ENCODE results near the gene LRRTM4. TPM values are rescaled to one million over a fixed set of nuclear protein-coding genes. Genes with fewer than 3 reads are reported as not detected.
"Not testable (repeated sequence)": the region's sequence is repeated elsewhere in the genome, so short reads cannot be mapped to it uniquely, and the experiment has no call there.

Gene LRRTM4
- total RNA-seq, 1 donor from 2014 or later, result not detected

DNA sequence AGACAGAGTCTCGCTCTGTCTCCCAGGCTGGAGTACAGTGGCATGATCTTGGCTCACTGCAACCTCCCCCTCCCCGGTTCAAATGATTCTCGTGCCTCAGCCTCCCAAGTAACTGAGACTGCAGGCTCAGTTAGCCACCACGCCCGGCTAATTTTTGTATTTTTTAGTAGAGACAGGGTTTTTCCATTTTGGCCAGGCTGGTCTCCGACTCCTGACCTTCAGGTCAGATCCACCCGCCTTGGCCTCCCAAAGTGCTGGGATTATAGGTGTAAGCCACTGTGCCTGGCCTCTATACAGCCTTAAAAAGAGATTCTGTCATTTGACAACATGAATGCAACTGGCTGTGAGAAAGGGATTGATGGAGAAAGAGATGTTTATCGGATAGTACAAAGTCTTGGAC is 426.7 kb downstream of the LRRTM4 start:
- H3K4me3 Mint-ChIP-seq; H3K9me3 Mint-ChIP-seq; H3K27ac Mint-ChIP-seq; H3K36me3 Mint-ChIP-seq (ENCODE audit: low read depth); H3K27me3 Mint-ChIP-seq; H3K4me1 Mint-ChIP-seq; DNase-seq; intact Hi-C loops (cut with micrococcal nuclease): not testable (repeated sequence)

DNA sequence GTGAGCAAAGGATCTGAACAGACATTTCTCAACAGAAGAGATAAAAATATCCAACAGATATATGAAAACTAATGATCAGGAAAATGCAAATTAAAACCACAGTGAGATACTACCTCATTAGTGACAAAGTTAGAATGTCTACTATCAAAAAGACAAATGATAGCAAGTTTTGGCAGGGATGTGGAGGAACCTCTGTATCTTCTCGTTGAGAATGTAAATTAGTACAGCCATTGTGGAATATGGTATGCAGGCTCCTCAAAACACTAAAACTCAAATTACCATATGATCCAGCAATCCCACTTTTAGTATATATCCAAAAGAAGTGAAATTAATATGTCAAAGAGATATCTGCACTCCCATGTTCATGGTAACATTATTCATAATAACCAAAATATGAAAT is 427.1 kb downstream of the LRRTM4 start:
- Mint-ChIP-seq H3K4me3 (no peak overlapping the region), H3K9me3 (peaks cover 4% of the 10 kb centered on the region), H3K36me3 (ENCODE audit: low read depth) (no peaks in the 10 kb centered on the region), H3K4me1 (no peaks in the 10 kb centered on the region), H3K27ac (no peak overlapping the region), H3K27me3 (no peaks in the 10 kb centered on the region)
- DNase-seq, result no peak
- intact Hi-C loops (cut with micrococcal nuclease), result no loop called here

DNA sequence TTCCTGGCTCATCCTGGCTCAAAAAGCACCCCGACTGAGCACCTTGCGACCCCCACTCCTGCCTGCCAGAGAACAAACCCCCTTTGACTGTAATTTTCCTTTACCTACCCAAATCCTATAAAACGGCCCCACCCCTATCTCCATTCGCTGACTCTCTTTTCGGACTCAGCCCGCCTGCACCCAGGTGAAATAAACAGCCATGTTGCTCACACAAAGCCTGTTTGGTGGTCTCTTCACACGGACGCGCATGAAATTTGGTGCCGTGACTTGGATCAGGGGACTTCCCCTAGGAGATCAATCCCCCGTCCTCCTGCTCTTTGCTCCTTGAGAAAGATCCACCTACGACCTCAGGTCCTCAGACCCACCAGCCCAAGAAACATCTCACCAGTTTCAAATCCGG is 433.8 kb downstream of the LRRTM4 start:
- H3K9me3 Mint-ChIP-seq; intact Hi-C loops (cut with micrococcal nuclease); H3K4me3 Mint-ChIP-seq; H3K4me1 Mint-ChIP-seq; H3K27ac Mint-ChIP-seq; H3K36me3 Mint-ChIP-seq (ENCODE audit: low read depth); DNase-seq; H3K27me3 Mint-ChIP-seq: not testable (repeated sequence)

DNA sequence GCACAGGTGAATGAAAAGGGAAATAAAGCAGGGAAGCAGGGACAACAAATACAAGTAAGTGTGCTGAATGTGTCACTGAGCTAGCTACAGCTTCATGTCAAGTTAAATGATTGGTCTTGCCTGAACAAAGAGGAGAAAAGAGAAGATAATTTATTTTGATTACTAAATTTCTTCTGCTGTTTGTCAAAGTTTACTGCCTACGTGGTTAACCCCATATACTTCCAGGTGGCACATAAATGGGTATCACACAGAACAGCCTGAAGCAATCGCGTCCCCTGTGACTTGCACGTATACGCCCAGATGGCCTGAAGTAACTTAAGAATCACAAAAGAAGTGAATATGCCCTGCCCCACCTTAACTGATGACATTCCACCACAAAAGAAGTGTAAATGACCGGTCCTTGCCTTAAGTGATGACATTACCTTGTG is 434.2 kb downstream of the LRRTM4 start:
- H3K27ac Mint-ChIP-seq, result no peak overlapping the region
- no peaks in the 10 kb centered on the region for H3K4me1 Mint-ChIP-seq
- intact Hi-C loops (cut with micrococcal nuclease), result no loop called here
- peaks cover 6% of the 10 kb centered on the region for H3K9me3 Mint-ChIP-seq
- DNase-seq, result no peak
- no peaks in the 10 kb centered on the region for H3K36me3 Mint-ChIP-seq (ENCODE audit: low read depth)
- no peak overlapping the region for H3K4me3 Mint-ChIP-seq
- no peaks in the 10 kb centered on the region for H3K27me3 Mint-ChIP-seq

DNA sequence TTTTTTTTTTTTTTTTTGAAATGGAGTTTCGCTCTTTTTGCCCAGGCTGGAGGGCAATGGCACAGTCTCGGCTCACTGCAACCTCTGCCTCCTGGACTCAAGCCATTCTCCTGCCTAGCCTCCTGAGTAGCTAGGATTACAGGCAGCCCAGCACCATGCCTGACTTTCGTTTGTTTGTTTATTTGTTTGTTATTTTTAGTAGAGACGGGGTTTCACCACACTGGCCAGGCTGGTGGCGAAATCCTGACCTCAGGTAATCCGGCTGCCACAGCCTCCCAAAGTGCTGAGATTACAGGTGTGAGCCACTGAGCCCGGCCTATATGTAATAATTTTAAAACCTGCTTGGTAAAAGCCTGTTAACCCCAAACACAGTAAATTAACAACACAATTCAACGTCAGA is 435.7 kb downstream of the LRRTM4 start:
- Mint-ChIP-seq H3K4me3 (no peak overlapping the region), H3K4me1 (no peaks in the 10 kb centered on the region), H3K27ac (no peak overlapping the region), H3K36me3 (ENCODE audit: low read depth) (no peaks in the 10 kb centered on the region), H3K27me3 (no peaks in the 10 kb centered on the region), H3K9me3 (peaks cover 6% of the 10 kb centered on the region)
- no peak for DNase-seq
- intact Hi-C loops (cut with micrococcal nuclease), result no loop called here

DNA sequence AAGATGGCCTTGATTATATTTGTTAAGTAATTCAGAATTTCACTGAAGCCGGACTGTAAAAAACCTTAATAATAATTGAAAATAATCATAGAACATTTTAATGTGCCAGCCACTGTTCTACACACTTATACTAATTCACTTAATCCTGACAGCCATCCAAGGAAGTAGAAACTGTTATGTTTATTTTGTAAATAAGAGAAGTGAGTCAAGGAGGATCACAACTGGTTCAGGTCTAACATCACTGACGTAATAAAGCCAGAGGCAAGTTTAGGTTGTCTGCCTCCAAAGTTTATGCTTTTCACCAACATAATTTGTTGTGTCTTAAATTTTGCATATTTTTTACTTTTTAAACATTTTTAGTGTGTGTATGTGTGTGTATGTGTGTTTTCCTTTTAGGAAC is 436.1 kb downstream of the LRRTM4 start:
- intact Hi-C loops (cut with micrococcal nuclease), result no loop called here
- H3K27me3 Mint-ChIP-seq, result no peaks in the 10 kb centered on the region
- DNase-seq, result no peak

DNA sequence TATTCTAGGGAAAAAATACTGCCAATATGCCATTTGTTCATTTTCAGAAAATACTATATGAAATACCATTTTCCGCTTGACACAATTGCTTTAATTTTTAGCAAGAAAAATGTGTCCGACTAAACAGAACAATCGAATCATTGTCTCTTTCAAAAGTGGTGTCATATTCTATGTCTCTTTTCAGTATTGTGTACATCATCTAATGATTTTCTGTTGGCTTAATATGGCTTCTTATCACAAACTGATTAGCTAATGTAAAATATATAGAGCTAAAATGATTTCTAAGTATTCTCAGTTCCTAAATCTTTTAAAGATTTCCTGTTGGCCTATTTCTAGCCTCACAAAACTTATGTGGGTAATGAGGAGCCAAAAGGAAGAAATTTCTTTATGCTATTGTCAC is 436.6 kb downstream of the LRRTM4 start:
- no peak overlapping the region for H3K4me3 Mint-ChIP-seq
- H3K36me3 Mint-ChIP-seq (ENCODE audit: low read depth), result no peaks in the 10 kb centered on the region
- H3K27ac Mint-ChIP-seq, result no peak overlapping the region

More for the DNA sequence above, 436.1 kb downstream of the LRRTM4 start:
- H3K4me3 Mint-ChIP-seq, result no peak overlapping the region
- H3K36me3 Mint-ChIP-seq (ENCODE audit: low read depth), result no peaks in the 10 kb centered on the region
- H3K27ac Mint-ChIP-seq, result no peak overlapping the region
- H3K4me1 Mint-ChIP-seq, result no peaks in the 10 kb centered on the region
- peaks cover 6% of the 10 kb centered on the region for H3K9me3 Mint-ChIP-seq

DNA sequence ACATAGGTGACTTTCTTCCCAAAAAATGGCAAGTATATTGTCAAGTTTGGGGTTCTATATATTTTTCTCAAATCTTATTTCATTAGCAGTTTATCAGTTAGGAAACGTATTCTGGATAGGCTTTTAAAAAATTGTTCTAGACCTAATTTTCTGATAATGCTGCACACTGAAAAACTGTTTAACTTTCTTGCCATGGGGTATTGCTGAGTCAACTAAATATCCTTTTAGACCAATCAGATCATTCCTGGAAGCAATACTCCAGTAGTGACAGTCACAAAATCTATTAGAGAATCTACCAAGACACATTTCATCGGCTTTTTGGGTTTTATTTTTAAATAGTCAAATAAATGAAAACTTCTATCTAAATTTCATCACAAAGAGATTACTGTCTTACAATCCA is 440.6 kb downstream of the LRRTM4 start:
- no peak overlapping the region for H3K4me3 Mint-ChIP-seq
- DNase-seq, result no peak
- H3K36me3 Mint-ChIP-seq (ENCODE audit: low read depth), result no peaks in the 10 kb centered on the region
- H3K9me3 Mint-ChIP-seq, result no peaks in the 10 kb centered on the region
- H3K27ac Mint-ChIP-seq, result no peak overlapping the region
- intact Hi-C loops (cut with micrococcal nuclease), result no loop called here
- no peaks in the 10 kb centered on the region for H3K4me1 Mint-ChIP-seq
- H3K27me3 Mint-ChIP-seq, result no peaks in the 10 kb centered on the region

More for the DNA sequence above, 436.6 kb downstream of the LRRTM4 start:
- no peaks in the 10 kb centered on the region for H3K4me1 Mint-ChIP-seq
- no peaks in the 10 kb centered on the region for H3K27me3 Mint-ChIP-seq
- intact Hi-C loops (cut with micrococcal nuclease), result no loop called here
- peaks cover 6% of the 10 kb centered on the region for H3K9me3 Mint-ChIP-seq
- no peak for DNase-seq

DNA sequence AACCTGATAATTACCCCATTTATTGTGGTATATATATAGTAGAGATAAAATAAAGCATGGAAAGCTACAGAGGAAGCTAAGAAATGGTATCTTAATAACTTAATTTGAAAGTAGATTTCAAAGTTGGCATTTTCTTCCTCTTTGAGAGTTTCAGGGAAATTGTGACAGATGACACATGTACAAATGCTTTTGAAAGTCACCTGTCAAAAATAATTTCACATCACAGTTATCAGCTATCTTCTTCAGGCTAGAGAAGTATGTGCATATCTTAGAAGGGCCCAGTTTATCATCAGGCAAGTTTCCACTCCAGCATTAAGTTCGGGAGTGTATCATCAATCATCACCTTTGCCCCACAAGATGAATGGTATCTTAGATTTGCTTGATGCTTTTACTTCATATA is 457.9 kb downstream of the LRRTM4 start:
- no peaks in the 10 kb centered on the region for H3K27me3 Mint-ChIP-seq
- H3K4me3 Mint-ChIP-seq, result no peak overlapping the region
- no peaks in the 10 kb centered on the region for H3K4me1 Mint-ChIP-seq
- no peak overlapping the region for H3K27ac Mint-ChIP-seq
- no peak for DNase-seq
- intact Hi-C loops (cut with micrococcal nuclease), result no loop called here
- H3K9me3 Mint-ChIP-seq, result no peaks in the 10 kb centered on the region
- H3K36me3 Mint-ChIP-seq (ENCODE audit: low read depth), result no peaks in the 10 kb centered on the region

DNA sequence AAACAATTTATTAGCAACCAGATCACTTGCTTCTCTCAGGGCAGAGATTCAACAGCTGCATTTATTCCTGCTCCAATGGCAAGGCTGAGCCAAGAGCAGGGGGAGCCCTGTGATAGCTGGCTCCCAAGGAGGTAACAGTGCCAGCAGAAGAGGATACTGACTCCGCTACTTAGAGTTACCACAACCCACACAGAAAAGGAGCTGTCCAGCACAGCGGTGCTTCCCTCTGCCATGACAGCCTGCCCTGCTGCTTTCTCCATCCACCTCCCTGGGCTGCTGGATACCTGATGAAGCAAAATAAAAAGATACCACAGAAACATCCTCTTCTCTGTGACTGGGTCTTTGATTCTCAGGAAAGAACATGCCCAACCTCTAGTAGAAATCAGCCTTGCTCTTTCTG is 467.2 kb downstream of the LRRTM4 start:
- Mint-ChIP-seq H3K36me3 (ENCODE audit: low read depth) (no peaks in the 10 kb centered on the region), H3K9me3 (no peaks in the 10 kb centered on the region), H3K4me1 (no peaks in the 10 kb centered on the region), H3K27ac (no peak overlapping the region), H3K27me3 (no peaks in the 10 kb centered on the region), H3K4me3 (no peak overlapping the region)
- intact Hi-C loops (cut with micrococcal nuclease), result no loop called here
- no peak for DNase-seq

DNA sequence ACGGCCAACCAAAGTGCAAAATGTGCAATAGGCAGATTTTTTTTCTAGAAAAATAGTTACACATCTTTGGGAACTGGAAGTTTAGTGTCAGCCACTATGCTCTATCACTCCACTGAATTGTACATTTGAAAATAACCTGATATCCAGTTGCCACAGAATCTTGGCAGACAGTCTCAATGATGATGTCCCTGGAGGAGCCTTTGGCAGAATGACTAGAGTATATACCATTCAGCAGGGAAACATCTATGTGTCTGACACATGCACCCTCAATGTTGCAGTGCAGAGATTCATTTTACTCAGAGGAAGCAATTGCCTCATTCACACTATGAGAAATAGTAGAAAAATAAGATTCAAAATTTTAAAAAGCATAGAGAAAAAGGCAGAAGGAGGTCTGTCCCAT is 475.8 kb downstream of the LRRTM4 start:
- Mint-ChIP-seq H3K4me3 (no peak overlapping the region), H3K4me1 (no peaks in the 10 kb centered on the region), H3K36me3 (ENCODE audit: low read depth) (no peaks in the 10 kb centered on the region), H3K27me3 (no peaks in the 10 kb centered on the region), H3K9me3 (peaks cover 7% of the 10 kb centered on the region), H3K27ac (no peak overlapping the region)
- intact Hi-C loops (cut with micrococcal nuclease), result no loop called here
- DNase-seq, result no peak

DNA sequence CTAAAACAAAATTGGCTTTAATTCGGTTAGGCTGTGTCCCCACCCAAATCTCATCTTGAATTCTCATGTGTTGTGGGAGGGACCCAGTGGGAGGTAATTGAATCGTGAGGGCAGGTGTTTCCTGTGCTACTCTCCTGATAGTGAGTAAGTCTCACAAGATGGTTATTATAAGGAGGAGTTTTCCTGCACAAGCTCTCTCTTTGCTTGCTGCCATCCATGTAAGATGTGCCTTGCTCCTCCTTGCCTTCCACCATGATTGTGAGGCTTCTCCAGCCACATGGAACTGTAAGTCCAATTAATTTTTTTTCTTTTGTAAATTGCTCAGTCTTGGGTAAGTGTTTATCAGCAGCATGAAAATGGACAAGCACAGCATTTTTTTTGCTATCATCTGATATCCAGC is 476.7 kb downstream of the LRRTM4 start:
- DNase-seq; H3K4me1 Mint-ChIP-seq; intact Hi-C loops (cut with micrococcal nuclease); H3K27ac Mint-ChIP-seq; H3K9me3 Mint-ChIP-seq; H3K36me3 Mint-ChIP-seq (ENCODE audit: low read depth); H3K27me3 Mint-ChIP-seq; H3K4me3 Mint-ChIP-seq: not testable (repeated sequence)

DNA sequence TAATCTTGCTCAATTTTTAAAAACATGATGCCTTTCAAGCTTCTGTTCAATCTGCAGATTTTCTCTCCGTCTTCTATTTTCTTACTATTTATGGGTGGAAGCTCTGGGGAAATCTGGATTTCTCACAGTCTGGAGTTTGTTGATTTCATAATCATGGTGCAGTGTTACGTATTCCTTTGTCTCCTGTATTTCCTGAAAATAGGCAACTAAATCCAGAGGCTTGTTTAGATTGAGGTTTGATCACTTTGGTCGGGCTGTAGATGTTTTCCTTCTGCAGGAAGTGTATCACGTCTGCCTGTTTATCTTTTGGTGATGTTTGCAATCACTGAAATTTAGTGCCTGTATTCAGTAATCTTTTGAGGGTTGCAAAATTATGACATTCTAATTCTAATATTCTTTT is 487.7 kb downstream of the LRRTM4 start:
- Mint-ChIP-seq H3K9me3 (no peaks in the 10 kb centered on the region), H3K27ac (no peak overlapping the region), H3K4me3 (no peak overlapping the region), H3K4me1 (no peaks in the 10 kb centered on the region), H3K27me3 (no peaks in the 10 kb centered on the region), H3K36me3 (ENCODE audit: low read depth) (no peaks in the 10 kb centered on the region)
- no peak for DNase-seq
- intact Hi-C loops (cut with micrococcal nuclease), result no loop called here

DNA sequence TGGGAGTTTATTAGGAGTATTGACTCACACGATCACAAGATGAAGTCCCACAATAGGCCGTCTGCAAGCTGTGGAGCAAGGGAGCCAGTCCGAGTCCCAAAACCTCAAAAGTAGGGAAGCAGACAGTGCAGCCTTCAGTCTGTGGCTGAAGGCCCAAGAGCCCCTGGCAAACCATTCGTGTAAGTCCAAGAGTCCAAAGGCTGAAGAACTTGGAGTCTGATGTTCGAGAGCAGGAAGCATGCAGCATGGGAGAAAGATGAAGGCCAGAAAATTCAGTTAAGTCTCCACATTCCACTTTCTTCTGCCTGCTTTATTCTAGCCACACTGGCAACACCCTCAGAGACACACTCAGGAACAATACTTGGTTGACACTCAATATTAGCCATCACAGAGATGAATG is 492.9 kb downstream of the LRRTM4 start:
- H3K36me3 Mint-ChIP-seq (ENCODE audit: low read depth); H3K4me3 Mint-ChIP-seq; H3K4me1 Mint-ChIP-seq; DNase-seq; intact Hi-C loops (cut with micrococcal nuclease); H3K27ac Mint-ChIP-seq; H3K9me3 Mint-ChIP-seq; H3K27me3 Mint-ChIP-seq: not testable (repeated sequence)

DNA sequence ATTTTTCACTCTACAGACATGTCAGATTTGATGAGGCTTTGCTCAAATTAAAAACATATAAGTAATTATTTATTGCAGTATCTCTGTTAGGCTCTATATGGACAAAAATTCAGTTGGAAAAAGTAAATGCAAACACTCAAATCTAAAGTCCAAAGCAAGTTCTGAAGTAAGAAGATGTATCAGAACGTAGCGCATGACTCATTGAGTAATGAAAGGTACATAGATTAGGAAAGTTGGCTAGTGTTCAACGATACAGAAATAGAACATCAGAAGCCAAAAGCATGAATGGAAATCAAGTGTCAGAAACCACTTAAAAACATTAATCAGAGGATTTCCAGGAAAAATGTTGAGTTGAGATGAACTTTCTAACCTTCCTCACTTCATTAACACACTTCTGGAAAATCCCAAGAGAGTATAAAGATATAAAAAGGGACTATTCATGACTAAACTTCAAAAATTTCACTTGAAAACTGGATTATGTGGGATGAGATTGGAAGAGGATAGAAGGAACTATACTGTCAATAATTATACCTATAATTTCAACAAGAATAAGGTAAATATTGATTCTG is 494.1 kb downstream of the LRRTM4 start:
- Mint-ChIP-seq H3K4me3 (no peak overlapping the region), H3K9me3 (peaks cover 3% of the 10 kb centered on the region), H3K27ac (no peak overlapping the region), H3K27me3 (no peaks in the 10 kb centered on the region), H3K4me1 (no peaks in the 10 kb centered on the region), H3K36me3 (ENCODE audit: low read depth) (no peaks in the 10 kb centered on the region)
- no peak for DNase-seq
- intact Hi-C loops (cut with micrococcal nuclease), result no loop called here
